Measurements from ENCODE around the gene TUBA1C. TPM values are rescaled to one million over a fixed set of nuclear protein-coding genes. Genes with fewer than 3 reads are reported as not detected.

TUBA1C gene
- total RNA-seq, 4 donors from 2014 or later, result 207 to 331 (median 263) TPM

GRCh38 chr12:49297695-49298060 is 32.8 kb downstream of the TUBA1C start:
- TF ChIP-seq CTCF (IDR thresholded peaks at IDR 0.05) (no peak), EP300 (IDR thresholded peaks at IDR 0.05; ENCODE audit: low read depth) (no peak), POLR2A (IDR thresholded peaks at IDR 0.05) (no peak), POLR2AphosphoS5 (IDR thresholded peaks at IDR 0.05) (no peak)
- WGBS, 2 donors (ENCODE audit: low coverage in 1 of 2), result 31 to 33% methylated on average over 3 to 8 of the region's 8 CpGs
- no peak for DNase-seq
- peaks cover 85% of the 10 kb centered on the region for H3K27me3 ChIP-seq
- H3K36me3 ChIP-seq, result no peaks in the 10 kb centered on the region
- H3K27ac ChIP-seq, result no peak overlapping the region
- in situ Hi-C loops (cut with MboI; ENCODE audit: low pct_ligation_motif_present in 1 of 4, low pct_unique_long_range_greater_than_20kb in 1 of 4, low sequenced_read_pairs in 3 of 4), result no loop called here
- peaks cover 12 to 33% (median 28%) of the 10 kb centered on the region in 4 donors for H3K4me1 ChIP-seq
- peak overlapping the region in 2 of 4 donors; percentile 18 to 27 for H3K4me3 ChIP-seq
- intact Hi-C loops (cut with DNase I; ENCODE audit: low total_unique reads), result no loop called here
- H3K9me3 ChIP-seq, result no peaks in the 10 kb centered on the region

DNA sequence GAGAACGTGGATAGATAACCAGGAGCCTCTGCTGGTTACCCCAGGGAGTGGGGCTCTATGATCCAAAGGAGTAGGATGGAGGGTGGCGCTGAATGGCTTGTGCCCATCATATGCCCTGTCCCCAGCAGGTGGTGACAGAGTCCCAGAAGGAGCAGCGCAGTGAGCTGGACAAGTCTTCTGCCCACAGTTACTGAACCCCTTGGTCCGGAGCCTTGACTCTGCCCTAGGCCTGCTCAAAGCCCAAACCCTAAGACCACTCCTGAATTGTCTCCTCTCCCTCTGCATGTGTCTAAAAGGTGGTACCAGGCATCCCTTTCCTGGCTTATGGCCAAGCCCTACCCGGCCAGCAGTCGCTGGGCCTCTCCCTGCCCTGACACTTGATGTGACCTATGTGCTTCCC is 33.3 kb downstream of the TUBA1C start:
- peaks cover 90% of the 10 kb centered on the region for H3K27me3 ChIP-seq
- peak; percentile 18 for DNase-seq
- in situ Hi-C loops (cut with MboI; ENCODE audit: low pct_ligation_motif_present in 1 of 4, low pct_unique_long_range_greater_than_20kb in 1 of 4, low sequenced_read_pairs in 3 of 4), result no loop called here
- H3K4me1 ChIP-seq, result peaks cover 12 to 29% (median 24%) of the 10 kb centered on the region in 4 donors
- TF ChIP-seq EP300 (IDR thresholded peaks at IDR 0.05; ENCODE audit: low read depth) (no peak), CTCF (IDR thresholded peaks at IDR 0.05) (peak in 2 of 5 experiments; percentile 12 to 14), POLR2A (IDR thresholded peaks at IDR 0.05) (no peak)
- intact Hi-C loops (cut with DNase I; ENCODE audit: low total_unique reads), result no loop called here
- no peaks in the 10 kb centered on the region for H3K9me3 ChIP-seq
- 33% methylated on average over 6 of the region's 6 CpGs; no CpG with 5 or more reads in 1 of the 2 donors for WGBS, 2 donors (ENCODE audit: low coverage in 1 of 2)
- no peaks in the 10 kb centered on the region for H3K36me3 ChIP-seq
- H3K27ac ChIP-seq, result no peak overlapping the region
- H3K4me3 ChIP-seq, result no peak overlapping the region

DNA sequence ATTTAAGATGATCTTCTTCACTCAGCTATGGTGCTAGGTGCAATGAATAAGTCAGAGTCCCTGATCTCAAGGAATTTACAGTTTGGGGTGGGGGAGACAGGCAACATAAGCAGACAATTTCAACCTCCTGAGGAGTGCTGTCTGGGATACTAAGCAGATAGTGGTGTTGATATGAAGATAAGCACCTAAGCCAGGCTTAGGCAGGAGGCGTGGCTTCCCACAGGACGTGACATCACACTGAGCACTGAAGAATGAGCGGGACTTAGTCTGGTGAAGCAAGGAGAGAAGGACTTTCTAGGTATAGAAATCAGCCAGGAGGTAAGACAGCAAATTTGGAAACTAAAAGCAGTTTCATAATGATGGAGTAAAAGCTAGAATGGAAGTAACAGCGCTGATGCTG is 36.9 kb downstream of the TUBA1C start:
- Histone ChIP-seq H3K36me3 (no peaks in the 10 kb centered on the region), H3K9me3 (no peaks in the 10 kb centered on the region), H3K4me3 (no peak overlapping the region), H3K27ac (no peak overlapping the region), H3K27me3 (peaks cover 84% of the 10 kb centered on the region), H3K4me1 (peaks cover 10 to 12% (median 11%) of the 10 kb centered on the region in 4 donors)
- no peak for DNase-seq
- TF ChIP-seq CTCF (IDR thresholded peaks at IDR 0.05) (no peak), POLR2A (IDR thresholded peaks at IDR 0.05) (no peak), EP300 (IDR thresholded peaks at IDR 0.05; ENCODE audit: low read depth) (no peak), POLR2AphosphoS5 (IDR thresholded peaks at IDR 0.05) (no peak)
- intact Hi-C loops (cut with DNase I; ENCODE audit: low total_unique reads), result no loop called here
- 28 to 65% methylated on average over 4 of the region's 4 CpGs for WGBS, 2 donors (ENCODE audit: low coverage in 1 of 2)
- in situ Hi-C loops (cut with MboI; ENCODE audit: low pct_ligation_motif_present in 1 of 4, low pct_unique_long_range_greater_than_20kb in 1 of 4, low sequenced_read_pairs in 3 of 4), result no loop called here

GRCh38 chr12:49304161-49304560 is 39.3 kb downstream of the TUBA1C start:
- intact Hi-C loops (cut with DNase I; ENCODE audit: low total_unique reads) (no loop called here), in situ Hi-C loops (cut with MboI; ENCODE audit: low pct_ligation_motif_present in 1 of 4, low pct_unique_long_range_greater_than_20kb in 1 of 4, low sequenced_read_pairs in 3 of 4) (no loop called here)
- no peak for DNase-seq
- Histone ChIP-seq H3K27me3 (peaks cover 82% of the 10 kb centered on the region), H3K4me3 (no peak overlapping the region), H3K27ac (no peak overlapping the region), H3K4me1 (no peaks in the 10 kb centered on the region), H3K9me3 (no peaks in the 10 kb centered on the region), H3K36me3 (no peaks in the 10 kb centered on the region)
- 74% methylated on average over 2 of the region's 2 CpGs; no CpG with 5 or more reads in 1 of the 2 donors for WGBS, 2 donors (ENCODE audit: low coverage in 1 of 2)
- no peak for TF ChIP-seq CTCF (IDR thresholded peaks at IDR 0.05)
- no peak for TF ChIP-seq POLR2AphosphoS5 (IDR thresholded peaks at IDR 0.05)
- no peak for TF ChIP-seq EP300 (IDR thresholded peaks at IDR 0.05; ENCODE audit: low read depth)
- no peak for TF ChIP-seq POLR2A (IDR thresholded peaks at IDR 0.05)
